Liver (tissue), 9 donors: Measurements from ENCODE around the gene SLC14A1. TPM values are rescaled to one million over a fixed set of nuclear protein-coding genes. Genes with fewer than 3 reads are reported as not detected.

Experiments used
- DNase-seq: peaks from one replicate; pipeline ENCODE4 v3.0.0-alpha.2; 2017; ENCODE audit warnings: low spot score
- H3K27ac ChIP-seq, 2 donors: one replicate each; pipeline ENCODE4 v1.7.0; 2013; ENCODE audit warnings: inconsistent platforms in 2 of 2, low read length in 2 of 2, control low read depth in 1 of 2, low read depth in 1 of 2, mild to moderate bottlenecking in 1 of 2
- H3K27me3 ChIP-seq, 4 donors: one replicate each; pipeline versions ENCODE4 v1.6.1 to v1.7.0; 2013; ENCODE audit warnings: low read length in 3 of 4, inconsistent platforms in 1 of 4, mild to moderate bottlenecking in 1 of 4, moderate library complexity in 1 of 4; ENCODE audit not compliant: control insufficient read depth in 4 of 4, insufficient read depth in 4 of 4
- H3K36me3 ChIP-seq, 4 donors: one replicate each; pipeline versions ENCODE4 v1.6.1 to v1.7.0; 2013; ENCODE audit warnings: low read length in 3 of 4, mild to moderate bottlenecking in 3 of 4, low read depth in 1 of 4, moderate library complexity in 1 of 4; ENCODE audit not compliant: control insufficient read depth in 4 of 4, insufficient read depth in 3 of 4
- H3K4me1 ChIP-seq, 4 donors: one replicate each; pipeline versions ENCODE4 v1.6.1 to v1.7.0; 2013; ENCODE audit warnings: low read length in 3 of 4, mild to moderate bottlenecking in 3 of 4, moderate library complexity in 1 of 4; ENCODE audit not compliant: control insufficient read depth in 4 of 4, insufficient read depth in 4 of 4
- H3K4me3 ChIP-seq, 3 donors: one replicate each; pipeline versions ENCODE4 v1.6.1 to v1.7.0; 2013; ENCODE audit warnings: low read length in 3 of 3, control low read depth in 1 of 3, low read depth in 1 of 3, mild to moderate bottlenecking in 1 of 3
- H3K9ac ChIP-seq, 2 donors: one replicate each; pipeline ENCODE4 v1.7.0; 2013; ENCODE audit warnings: low read length in 2 of 2, mild to moderate bottlenecking in 2 of 2, moderate library complexity in 2 of 2, control low read depth in 1 of 2, low read depth in 1 of 2
- H3K9me3 ChIP-seq, 4 donors: one replicate each; pipeline versions ENCODE4 v1.6.1 to v1.7.0; 2013; ENCODE audit warnings: low read length in 3 of 4; ENCODE audit not compliant: control insufficient read depth in 4 of 4
- EGR1 ChIP-seq, 2 donors: IDR thresholded peaks; 2 replicates each; pipeline ENCODE4 v1.6.1; 2016 to 2018; ENCODE audit warnings: antibody characterized with exemption in 2 of 2, low read depth in 2 of 2
- FOXA1 ChIP-seq: IDR thresholded peaks from 2 replicates; pipeline ENCODE4 v1.6.1; 2016; ENCODE audit warnings: antibody characterized with exemption
- FOXA2 ChIP-seq: IDR thresholded peaks from 2 replicates; pipeline ENCODE4 v1.6.1; 2016; ENCODE audit warnings: antibody characterized with exemption
- GABPA ChIP-seq, 2 donors: IDR thresholded peaks in 1 of 2; conservative IDR thresholded peaks in 1 of 2; 2 replicates each; pipeline ENCODE4 v1.6.1; 2016; ENCODE audit warnings: antibody characterized with exemption in 2 of 2, mild to moderate bottlenecking in 1 of 2, moderate library complexity in 1 of 2
- HNF4A ChIP-seq, 2 donors: conservative IDR thresholded peaks; 2 replicates each; pipeline ENCODE4 v1.6.1; 2016; ENCODE audit warnings: antibody characterized with exemption in 2 of 2, mild to moderate bottlenecking in 2 of 2
- HNF4G ChIP-seq: IDR thresholded peaks from 2 replicates; pipeline ENCODE4 v1.6.1; 2016; ENCODE audit warnings: antibody characterized with exemption
- JUND ChIP-seq, 2 donors: IDR thresholded peaks; 2 replicates each; pipeline ENCODE4 v1.6.1; 2016; ENCODE audit warnings: antibody characterized with exemption in 2 of 2
- NR2F2 ChIP-seq: IDR thresholded peaks from 2 replicates; pipeline ENCODE4 v1.6.1; 2016; ENCODE audit warnings: antibody characterized with exemption
- RAD21 ChIP-seq, 2 donors: IDR thresholded peaks; 2 replicates each; pipeline ENCODE4 v1.6.1; 2016; ENCODE audit warnings: antibody characterized with exemption in 2 of 2, mild to moderate bottlenecking in 2 of 2
- RXRA ChIP-seq, 2 donors: IDR thresholded peaks; 2 replicates each; pipeline ENCODE4 v1.6.1; 2017 to 2018; ENCODE audit warnings: antibody characterized with exemption in 2 of 2, mild to moderate bottlenecking in 1 of 2
- SP1 ChIP-seq: IDR thresholded peaks from 2 replicates; pipeline ENCODE4 v1.6.1; 2018; ENCODE audit warnings: antibody characterized with exemption, mild to moderate bottlenecking
- TAF1 ChIP-seq: conservative IDR thresholded peaks from 2 replicates; pipeline ENCODE4 v1.6.1; 2016; ENCODE audit warnings: antibody characterized with exemption, mild to moderate bottlenecking
- YY1 ChIP-seq: IDR thresholded peaks from 2 replicates; pipeline ENCODE4 v1.6.1; 2016; ENCODE audit warnings: antibody characterized with exemption, mild to moderate bottlenecking
- WGBS: extraction: QIAGEN DNeasy Blood & Tissue Kit; methylation state at CpG from one replicate; pipeline ENCODE4 v1.1.7; 2013; 5-methylcytosine and 5-hydroxymethylcytosine counted together
- polyA plus RNA-seq, 2 donors: library from polyadenylated mRNA; stranded (reverse) in 1 of 2; unstranded in 1 of 2; fragments of 200-250 nt in 1 of 2; fragments of >200 nt in 1 of 2; fragmentation: Nextera tagmentation in 1 of 2; extraction: Ambion mirVana in 1 of 2; gene quantifications; one replicate each; pipeline versions ENCODE4 v1.2.1 to v1.2.3, GENCODE V29; 2013 to 2015
- total RNA-seq, 2 donors: library from RNA; depleted of rRNA; stranded (reverse); fragments of >200 nt; gene quantifications; one replicate each; pipeline ENCODE4 v1.2.3, GENCODE V29; 2014
- TF ChIP-seq, protein P1 (sequence below): IDR thresholded peaks from 2 replicates; pipeline ENCODE4 v1.6.1; 2016; ENCODE audit warnings: antibody characterized with exemption
- TF ChIP-seq, protein P2 (sequence below): IDR thresholded peaks from 2 replicates; pipeline ENCODE4 v1.6.1; 2016; ENCODE audit warnings: antibody characterized with exemption, mild to moderate bottlenecking
- TF ChIP-seq, protein P3 (sequence below): IDR thresholded peaks from 2 replicates; pipeline ENCODE4 v1.6.1; 2016; ENCODE audit warnings: antibody characterized with exemption
- TF ChIP-seq, protein P4 (sequence below): IDR thresholded peaks from 2 replicates; pipeline ENCODE4 v1.6.1; 2016; ENCODE audit warnings: antibody characterized with exemption
- TF ChIP-seq, protein P5 (sequence below): fragments of 150-350 bp; IDR thresholded peaks from 2 replicates; pipeline ENCODE4 v1.5.1; 2017; ENCODE audit warnings: improper control_type of control experiment, low read depth, low read length; ENCODE audit not compliant: missing input control
- donor health status: healthy.
- donor health status: healthy.
- donor health status: healthy.
- donor health status: healthy.
- donor health status: healthy.

SLC14A1 gene
- total and polyA plus RNA-seq, 4 donors = 0.56 to 96.7 (median 0.80) TPM

DNA sequence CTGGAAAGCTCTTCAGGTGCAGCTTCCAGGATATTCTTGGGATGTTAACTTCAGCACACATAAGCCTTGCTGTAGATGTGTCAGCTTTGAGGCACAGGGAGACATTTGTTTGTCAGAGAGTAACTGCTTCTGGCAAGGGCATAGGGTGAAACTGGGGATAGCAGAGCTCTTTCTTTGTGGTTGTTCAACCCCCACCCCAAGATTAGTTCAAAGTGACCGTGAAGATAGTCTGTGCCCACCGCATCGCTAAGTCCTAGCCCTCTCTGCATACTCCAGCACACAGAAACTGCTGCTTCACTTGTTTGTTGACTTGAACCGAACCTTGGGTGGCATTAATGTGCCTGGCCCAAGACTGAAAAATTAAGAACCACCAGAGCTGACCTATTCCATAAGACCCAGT is 1.4 kb downstream of the SLC14A1 start:
- no peak overlapping the region for H3K4me3 ChIP-seq
- no peak overlapping the region for H3K9ac ChIP-seq
- 90% methylated on average over 4 of the region's 4 CpGs for WGBS
- no peak for DNase-seq
- H3K4me1 ChIP-seq = no peaks in the 10 kb centered on the region
- H3K9me3 ChIP-seq = no peaks in the 10 kb centered on the region
- TF ChIP-seq EGR1 (IDR thresholded peaks at IDR 0.05; ENCODE audit: low read depth in 2 of 2) (no peak), GABPA (IDR thresholded peaks at IDR 0.05 in 1 of 2, conservative IDR thresholded peaks at IDR 0.05 in 1 of 2) (no peak), FOXA2 (no peak), SP1 (no peak), HNF4G (no peak), TAF1 (no peak), RXRA (IDR thresholded peaks at IDR 0.05) (no peak), NR2F2 (no peak), HNF4A (conservative IDR thresholded peaks at IDR 0.05) (no peak), JUND (IDR thresholded peaks at IDR 0.05) (no peak), FOXA1 (no peak), YY1 (no peak)
- TF ChIP-seq, protein P1, sequence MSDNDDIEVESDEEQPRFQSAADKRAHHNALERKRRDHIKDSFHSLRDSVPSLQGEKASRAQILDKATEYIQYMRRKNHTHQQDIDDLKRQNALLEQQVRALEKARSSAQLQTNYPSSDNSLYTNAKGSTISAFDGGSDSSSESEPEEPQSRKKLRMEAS = no peak
- TF ChIP-seq, protein P2, sequence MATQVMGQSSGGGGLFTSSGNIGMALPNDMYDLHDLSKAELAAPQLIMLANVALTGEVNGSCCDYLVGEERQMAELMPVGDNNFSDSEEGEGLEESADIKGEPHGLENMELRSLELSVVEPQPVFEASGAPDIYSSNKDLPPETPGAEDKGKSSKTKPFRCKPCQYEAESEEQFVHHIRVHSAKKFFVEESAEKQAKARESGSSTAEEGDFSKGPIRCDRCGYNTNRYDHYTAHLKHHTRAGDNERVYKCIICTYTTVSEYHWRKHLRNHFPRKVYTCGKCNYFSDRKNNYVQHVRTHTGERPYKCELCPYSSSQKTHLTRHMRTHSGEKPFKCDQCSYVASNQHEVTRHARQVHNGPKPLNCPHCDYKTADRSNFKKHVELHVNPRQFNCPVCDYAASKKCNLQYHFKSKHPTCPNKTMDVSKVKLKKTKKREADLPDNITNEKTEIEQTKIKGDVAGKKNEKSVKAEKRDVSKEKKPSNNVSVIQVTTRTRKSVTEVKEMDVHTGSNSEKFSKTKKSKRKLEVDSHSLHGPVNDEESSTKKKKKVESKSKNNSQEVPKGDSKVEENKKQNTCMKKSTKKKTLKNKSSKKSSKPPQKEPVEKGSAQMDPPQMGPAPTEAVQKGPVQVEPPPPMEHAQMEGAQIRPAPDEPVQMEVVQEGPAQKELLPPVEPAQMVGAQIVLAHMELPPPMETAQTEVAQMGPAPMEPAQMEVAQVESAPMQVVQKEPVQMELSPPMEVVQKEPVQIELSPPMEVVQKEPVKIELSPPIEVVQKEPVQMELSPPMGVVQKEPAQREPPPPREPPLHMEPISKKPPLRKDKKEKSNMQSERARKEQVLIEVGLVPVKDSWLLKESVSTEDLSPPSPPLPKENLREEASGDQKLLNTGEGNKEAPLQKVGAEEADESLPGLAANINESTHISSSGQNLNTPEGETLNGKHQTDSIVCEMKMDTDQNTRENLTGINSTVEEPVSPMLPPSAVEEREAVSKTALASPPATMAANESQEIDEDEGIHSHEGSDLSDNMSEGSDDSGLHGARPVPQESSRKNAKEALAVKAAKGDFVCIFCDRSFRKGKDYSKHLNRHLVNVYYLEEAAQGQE = no peak
- TF ChIP-seq, protein P3, sequence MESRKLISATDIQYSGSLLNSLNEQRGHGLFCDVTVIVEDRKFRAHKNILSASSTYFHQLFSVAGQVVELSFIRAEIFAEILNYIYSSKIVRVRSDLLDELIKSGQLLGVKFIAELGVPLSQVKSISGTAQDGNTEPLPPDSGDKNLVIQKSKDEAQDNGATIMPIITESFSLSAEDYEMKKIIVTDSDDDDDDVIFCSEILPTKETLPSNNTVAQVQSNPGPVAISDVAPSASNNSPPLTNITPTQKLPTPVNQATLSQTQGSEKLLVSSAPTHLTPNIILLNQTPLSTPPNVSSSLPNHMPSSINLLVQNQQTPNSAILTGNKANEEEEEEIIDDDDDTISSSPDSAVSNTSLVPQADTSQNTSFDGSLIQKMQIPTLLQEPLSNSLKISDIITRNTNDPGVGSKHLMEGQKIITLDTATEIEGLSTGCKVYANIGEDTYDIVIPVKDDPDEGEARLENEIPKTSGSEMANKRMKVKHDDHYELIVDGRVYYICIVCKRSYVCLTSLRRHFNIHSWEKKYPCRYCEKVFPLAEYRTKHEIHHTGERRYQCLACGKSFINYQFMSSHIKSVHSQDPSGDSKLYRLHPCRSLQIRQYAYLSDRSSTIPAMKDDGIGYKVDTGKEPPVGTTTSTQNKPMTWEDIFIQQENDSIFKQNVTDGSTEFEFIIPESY = no peak
- TF ChIP-seq, protein P4, sequence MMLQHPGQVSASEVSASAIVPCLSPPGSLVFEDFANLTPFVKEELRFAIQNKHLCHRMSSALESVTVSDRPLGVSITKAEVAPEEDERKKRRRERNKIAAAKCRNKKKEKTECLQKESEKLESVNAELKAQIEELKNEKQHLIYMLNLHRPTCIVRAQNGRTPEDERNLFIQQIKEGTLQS = no peak
- H3K27ac ChIP-seq = no peak overlapping the region
- no peaks in the 10 kb centered on the region for H3K27me3 ChIP-seq
- H3K36me3 ChIP-seq = no peaks in the 10 kb centered on the region

DNA sequence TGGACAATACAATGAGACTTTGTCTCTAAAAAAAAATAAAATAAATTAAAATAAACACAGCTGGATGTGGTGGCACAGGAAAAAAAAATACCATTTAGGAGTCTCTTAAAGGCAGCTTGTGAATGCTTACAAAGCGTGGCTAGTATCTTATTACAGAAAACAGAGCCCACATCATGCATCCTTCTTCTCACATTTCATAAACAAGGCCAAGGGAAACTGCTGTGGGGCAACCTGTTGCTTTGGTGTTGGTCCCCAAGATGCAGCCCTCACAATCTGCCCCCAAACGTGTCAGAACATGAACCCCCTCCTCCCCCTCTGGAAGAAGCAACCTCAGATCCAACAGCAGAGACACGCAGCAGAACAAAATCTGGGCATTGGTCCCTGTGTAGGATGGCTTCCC is 2.6 kb downstream of the SLC14A1 start:
- DNase-seq = no peak
- Histone ChIP-seq H3K9ac (no peak overlapping the region), H3K4me1 (no peaks in the 10 kb centered on the region), H3K36me3 (no peaks in the 10 kb centered on the region), H3K27ac (no peak overlapping the region), H3K9me3 (no peaks in the 10 kb centered on the region), H3K4me3 (no peak overlapping the region), H3K27me3 (no peaks in the 10 kb centered on the region)
- 93% methylated on average over 3 of the region's 3 CpGs for WGBS
- TF ChIP-seq, protein P4 = no peak
- TF ChIP-seq RAD21 (IDR thresholded peaks at IDR 0.05) = no peak
- TF ChIP-seq EGR1 (IDR thresholded peaks at IDR 0.05; ENCODE audit: low read depth in 2 of 2) = no peak
- TF ChIP-seq FOXA2 = no peak
- TF ChIP-seq NR2F2 = no peak
- TF ChIP-seq JUND (IDR thresholded peaks at IDR 0.05) = no peak
- TF ChIP-seq, protein P5, sequence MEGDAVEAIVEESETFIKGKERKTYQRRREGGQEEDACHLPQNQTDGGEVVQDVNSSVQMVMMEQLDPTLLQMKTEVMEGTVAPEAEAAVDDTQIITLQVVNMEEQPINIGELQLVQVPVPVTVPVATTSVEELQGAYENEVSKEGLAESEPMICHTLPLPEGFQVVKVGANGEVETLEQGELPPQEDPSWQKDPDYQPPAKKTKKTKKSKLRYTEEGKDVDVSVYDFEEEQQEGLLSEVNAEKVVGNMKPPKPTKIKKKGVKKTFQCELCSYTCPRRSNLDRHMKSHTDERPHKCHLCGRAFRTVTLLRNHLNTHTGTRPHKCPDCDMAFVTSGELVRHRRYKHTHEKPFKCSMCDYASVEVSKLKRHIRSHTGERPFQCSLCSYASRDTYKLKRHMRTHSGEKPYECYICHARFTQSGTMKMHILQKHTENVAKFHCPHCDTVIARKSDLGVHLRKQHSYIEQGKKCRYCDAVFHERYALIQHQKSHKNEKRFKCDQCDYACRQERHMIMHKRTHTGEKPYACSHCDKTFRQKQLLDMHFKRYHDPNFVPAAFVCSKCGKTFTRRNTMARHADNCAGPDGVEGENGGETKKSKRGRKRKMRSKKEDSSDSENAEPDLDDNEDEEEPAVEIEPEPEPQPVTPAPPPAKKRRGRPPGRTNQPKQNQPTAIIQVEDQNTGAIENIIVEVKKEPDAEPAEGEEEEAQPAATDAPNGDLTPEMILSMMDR = no peak
- TF ChIP-seq TAF1 = no peak
- TF ChIP-seq YY1 = no peak
- no peak for TF ChIP-seq FOXA1
- TF ChIP-seq, protein P1 = no peak
- TF ChIP-seq, protein P3 = no peak
- no peak for TF ChIP-seq SP1
- no peak for TF ChIP-seq HNF4A (conservative IDR thresholded peaks at IDR 0.05)
